D721Med (cell line): ENCODE data around the gene FOXP1.

ENCODE experiments used
- DNase-seq: peaks from one replicate; pipeline ENCODE4 v3.0.0; 2011; ENCODE audit warnings: low spot score; ENCODE audit not compliant: insufficient read length
- FAIRE-seq: peaks from 2 replicates; lab custom pipeline; 2011; peaks lifted over from hg19 to GRCh38; lab: Jason Lieb, UNC
- TF ChIP-seq, protein P1 (sequence below): IDR thresholded peaks from 2 replicates; pipeline ENCODE4 v1.5.1; 2012; ENCODE audit warnings: mild to moderate bottlenecking, control low read depth; ENCODE audit not compliant: insufficient read depth; ENCODE audit errors: missing control alignments

The FOXP1 gene

DNA sequence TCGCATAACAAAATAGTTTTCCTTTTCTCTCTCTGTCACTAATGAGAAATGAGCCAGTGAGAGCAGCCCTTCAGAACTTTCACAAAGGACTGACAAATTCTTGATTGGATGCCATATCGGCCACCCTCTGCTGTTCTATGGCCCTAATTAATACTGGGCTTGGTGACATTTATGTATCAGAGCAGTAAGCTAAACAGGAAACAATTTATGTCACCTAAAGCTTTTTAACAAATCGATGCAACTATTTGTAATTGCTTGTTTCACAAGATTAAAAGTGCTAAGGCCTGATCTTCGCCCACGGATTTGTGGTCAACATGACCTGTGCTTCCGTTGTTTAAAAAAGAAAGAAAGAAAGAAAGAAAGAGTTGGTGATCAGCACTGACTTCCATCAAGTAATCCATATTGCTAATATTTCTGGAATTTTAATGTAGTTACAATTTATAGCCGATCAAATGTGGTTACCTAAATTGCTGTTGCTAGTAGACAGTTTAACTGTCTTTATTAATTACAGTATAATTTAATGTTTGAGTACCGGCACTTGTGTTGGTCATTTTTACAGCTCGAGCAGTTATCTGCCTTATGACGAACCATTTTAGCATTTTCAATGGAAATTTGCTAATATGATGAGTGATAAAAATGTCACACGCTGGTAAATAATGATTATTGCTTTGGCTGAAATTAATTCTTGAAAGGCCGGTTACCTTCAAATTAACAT, 631.3 kb downstream of the FOXP1 start:
- FAIRE-seq, result peak; percentile 64

DNA sequence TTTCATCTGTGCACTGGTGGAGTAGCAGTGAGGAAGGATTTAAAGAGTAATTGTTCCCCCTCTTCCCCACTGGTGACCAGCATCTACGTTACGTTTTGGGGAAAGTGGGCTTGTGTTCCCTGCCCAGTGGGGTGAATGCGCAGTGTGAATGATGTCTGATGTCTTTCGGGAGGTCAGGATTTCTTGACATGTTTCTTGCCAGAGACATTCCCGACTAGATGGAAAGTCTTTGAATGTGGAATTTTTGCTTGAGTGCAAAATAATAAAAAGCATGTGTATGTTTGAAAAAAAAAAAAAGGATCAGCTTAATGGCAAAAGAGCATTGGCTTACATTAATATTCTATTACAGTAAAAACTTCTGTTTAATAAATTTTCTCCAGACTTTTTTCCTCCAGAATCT, 632.2 kb downstream of the FOXP1 start:
- TF ChIP-seq, protein P1, sequence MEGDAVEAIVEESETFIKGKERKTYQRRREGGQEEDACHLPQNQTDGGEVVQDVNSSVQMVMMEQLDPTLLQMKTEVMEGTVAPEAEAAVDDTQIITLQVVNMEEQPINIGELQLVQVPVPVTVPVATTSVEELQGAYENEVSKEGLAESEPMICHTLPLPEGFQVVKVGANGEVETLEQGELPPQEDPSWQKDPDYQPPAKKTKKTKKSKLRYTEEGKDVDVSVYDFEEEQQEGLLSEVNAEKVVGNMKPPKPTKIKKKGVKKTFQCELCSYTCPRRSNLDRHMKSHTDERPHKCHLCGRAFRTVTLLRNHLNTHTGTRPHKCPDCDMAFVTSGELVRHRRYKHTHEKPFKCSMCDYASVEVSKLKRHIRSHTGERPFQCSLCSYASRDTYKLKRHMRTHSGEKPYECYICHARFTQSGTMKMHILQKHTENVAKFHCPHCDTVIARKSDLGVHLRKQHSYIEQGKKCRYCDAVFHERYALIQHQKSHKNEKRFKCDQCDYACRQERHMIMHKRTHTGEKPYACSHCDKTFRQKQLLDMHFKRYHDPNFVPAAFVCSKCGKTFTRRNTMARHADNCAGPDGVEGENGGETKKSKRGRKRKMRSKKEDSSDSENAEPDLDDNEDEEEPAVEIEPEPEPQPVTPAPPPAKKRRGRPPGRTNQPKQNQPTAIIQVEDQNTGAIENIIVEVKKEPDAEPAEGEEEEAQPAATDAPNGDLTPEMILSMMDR, result no peak
- DNase-seq, result no peak
- FAIRE-seq, result no peak

More for the DNA sequence above, 631.3 kb downstream of the FOXP1 start:
- TF ChIP-seq, protein P1, result no peak
- no peak for DNase-seq

DNA sequence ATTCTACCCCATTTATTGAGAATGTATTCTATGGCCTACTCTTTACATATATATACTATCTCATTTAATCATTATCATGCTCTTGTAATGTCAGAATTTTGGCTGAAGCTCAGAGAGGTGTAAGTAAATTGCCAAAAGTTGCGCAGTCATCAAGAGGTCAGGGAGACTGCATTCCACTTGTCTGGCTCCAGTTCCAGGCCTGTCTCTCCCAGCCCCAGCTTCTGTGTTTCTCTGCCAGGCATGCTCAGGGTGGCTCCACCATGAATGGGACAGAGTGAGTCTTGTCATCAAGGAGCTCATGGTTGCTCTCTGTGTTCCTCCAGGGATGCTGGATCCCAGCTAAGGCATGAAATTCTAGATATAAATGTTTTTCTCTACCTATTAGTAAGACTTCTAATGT, 635.9 kb downstream of the FOXP1 start:
- TF ChIP-seq, protein P1, result no peak
- DNase-seq (no peak), FAIRE-seq (no peak)

DNA sequence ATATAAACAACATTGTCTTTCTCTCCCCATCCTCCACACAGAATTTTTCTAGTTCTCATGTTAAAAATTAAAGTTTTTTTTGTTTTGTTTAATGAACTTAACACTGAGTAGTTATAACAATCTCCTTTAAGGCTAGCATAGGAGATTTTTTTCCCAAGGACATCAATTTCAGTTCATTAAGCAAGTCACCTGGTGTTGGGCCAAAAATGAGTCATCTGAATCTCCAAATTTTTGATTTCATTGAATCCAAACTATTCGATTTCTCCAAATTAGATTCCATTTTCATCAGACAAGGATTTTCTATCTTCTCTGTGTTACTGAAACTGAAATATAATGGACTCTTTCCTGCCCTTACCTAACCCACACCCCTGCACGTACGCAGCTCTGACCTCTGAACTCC, 639.6 kb downstream of the FOXP1 start:
- DNase-seq (no peak), FAIRE-seq (no peak)
- TF ChIP-seq, protein P1, result no peak

DNA sequence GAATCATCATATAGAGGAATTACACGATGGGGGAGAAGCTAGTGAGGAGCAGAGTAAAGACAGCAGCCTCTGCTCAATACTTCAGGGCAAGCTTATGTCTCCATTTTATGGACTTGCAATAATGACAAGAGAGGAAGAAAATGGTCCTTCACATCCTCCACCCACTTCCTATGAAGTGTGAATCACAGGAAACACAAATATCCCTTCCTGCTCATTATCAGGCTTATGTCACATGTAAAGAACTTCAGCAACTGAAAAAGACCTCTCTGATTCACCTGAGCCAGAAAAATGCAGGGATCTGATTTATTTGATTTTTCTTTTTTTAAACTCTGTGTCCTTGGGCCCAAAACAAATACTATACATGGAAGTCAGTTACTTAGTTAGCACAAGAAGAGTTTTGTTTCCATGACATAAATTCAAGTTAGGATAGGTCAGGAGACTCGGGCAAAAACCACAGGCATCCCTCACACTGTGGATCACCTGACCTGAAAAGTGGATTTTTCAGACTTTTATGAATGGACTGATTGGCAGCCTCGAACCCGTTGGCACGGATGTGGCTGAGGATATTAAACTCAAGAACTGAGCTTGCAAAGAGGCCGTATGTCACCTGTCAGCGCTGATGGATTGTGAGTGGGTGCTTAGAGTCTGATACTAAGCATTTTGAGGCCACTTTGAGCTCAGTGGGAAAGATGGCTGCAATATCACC, 650.3 kb downstream of the FOXP1 start:
- TF ChIP-seq, protein P1, result no peak
- no peak for FAIRE-seq
- DNase-seq, result no peak

DNA sequence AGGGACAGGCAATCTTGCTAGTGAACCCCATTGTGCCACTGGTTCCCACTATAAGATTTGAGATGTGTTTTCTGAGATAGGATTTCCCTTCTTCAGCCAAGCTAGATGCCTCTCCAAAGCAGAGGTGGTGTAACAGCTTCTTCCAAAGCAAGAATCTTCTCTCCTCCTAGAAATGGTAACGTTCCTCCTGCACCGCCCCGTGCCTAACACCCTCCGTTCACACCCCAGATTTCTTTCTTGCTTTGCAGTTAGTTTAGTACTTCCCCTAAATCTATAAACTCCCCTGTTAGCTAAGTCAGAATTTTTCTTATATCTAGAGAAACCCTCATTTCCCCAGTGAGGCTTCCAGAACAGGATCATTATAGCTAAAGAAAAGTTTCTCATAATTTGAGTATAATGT, 653.5 kb downstream of the FOXP1 start:
- FAIRE-seq, result no peak
- TF ChIP-seq, protein P1, result no peak
- no peak for DNase-seq

DNA sequence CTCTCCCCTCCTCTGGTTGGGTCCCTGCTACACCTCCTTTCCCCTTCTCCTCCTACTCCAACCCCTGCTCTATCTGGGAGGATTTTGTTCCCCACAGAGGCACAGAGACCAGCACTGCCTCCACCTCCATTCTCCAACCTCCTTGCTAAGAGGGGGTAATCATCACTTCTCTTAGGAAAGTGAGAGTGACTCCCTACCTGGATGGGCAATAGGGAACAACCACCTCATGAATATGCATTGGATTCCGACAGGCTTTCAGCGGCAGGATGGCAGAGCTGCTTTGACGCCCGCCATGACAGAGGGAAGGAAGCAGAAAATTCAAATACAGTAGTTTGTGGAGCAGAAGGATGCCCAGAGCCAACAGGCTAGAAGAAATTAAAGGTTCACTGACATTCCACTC, 656.3 kb downstream of the FOXP1 start:
- TF ChIP-seq, protein P1, result no peak
- FAIRE-seq, result no peak
- no peak for DNase-seq
